ENCODE results near the gene CCDC170. TPM values are rescaled to one million over a fixed set of nuclear protein-coding genes. Genes with fewer than 3 reads are reported as not detected.

CCDC170 gene
- total and polyA plus RNA-seq, 4 donors, result 0.05 to 5.4 (median 1.1) TPM

Other genes starting within 250 kb of the CCDC170 start
- gene ZBTB2, start 102.5 kb upstream of the CCDC170 start, total RNA-seq, result 10 to 100 TPM; 10.4 to 14.0 TPM
- gene ZBTB2, start 102.5 kb upstream of the CCDC170 start, polyA plus RNA-seq, result 1 to 10 TPM; 5.0 to 7.7 TPM
- 10 to 100 TPM; 23.8 to 24.4 TPM for gene RMND1, start 41.9 kb upstream of the CCDC170 start, total RNA-seq
- gene RMND1, start 41.9 kb upstream of the CCDC170 start, polyA plus RNA-seq, result 10 to 100 TPM; 12.9 to 19.0 TPM